DND-41 (cell line): Measurements from ENCODE around the gene LCN15.

ENCODE experiments used
- ATAC-seq: fragments of 200-7000 bp; cut with Tn5 transposase; 3 replicates; pipeline ENCODE4 v1.9.1; 2021; ENCODE audit warnings: low read depth; ENCODE audit not compliant: insufficient read depth
- DNase-seq: peaks from one replicate; pipeline ENCODE4 v3.0.0-alpha.2; 2020
- H2AFZ ChIP-seq: 2 replicates; pipeline ENCODE4 v1.6.0; 2012; ENCODE audit warnings: low read depth, low read length
- H3K27ac ChIP-seq: 2 replicates; pipeline ENCODE4 v1.5.1; 2012; ENCODE audit warnings: low read length, inconsistent platforms
- H3K27me3 ChIP-seq: fragments of 200-600 bp; sonication (generic); 2 replicates; pipeline ENCODE4 v1.6.0; 2012; ENCODE audit warnings: low read length, mild to moderate bottlenecking, inconsistent platforms; ENCODE audit not compliant: insufficient read depth, poor library complexity
- H3K36me3 ChIP-seq: 2 replicates; pipeline ENCODE4 v1.5.1; 2012; ENCODE audit warnings: low read length, inconsistent platforms; ENCODE audit not compliant: insufficient read depth
- H3K4me1 ChIP-seq: 2 replicates; pipeline ENCODE4 v1.5.1; 2012; ENCODE audit warnings: mild to moderate bottlenecking, low read length; ENCODE audit not compliant: insufficient read depth
- H3K4me2 ChIP-seq: 2 replicates; pipeline ENCODE4 v1.6.0; 2012; ENCODE audit warnings: mild to moderate bottlenecking, moderate library complexity, low read length, inconsistent platforms; ENCODE audit not compliant: insufficient read depth
- H3K4me3 ChIP-seq, 2 experiments: fragments of 200-600 bp in 1 of 2; shearing (Covaris generic) in 1 of 2; 2 replicates each; pipeline ENCODE4 v1.5.1; 2012 to 2016; ENCODE audit warnings: inconsistent platforms in 2 of 2, low read length in 2 of 2, mild to moderate bottlenecking in 2 of 2, low read depth in 1 of 2, moderate library complexity in 1 of 2
- H3K79me2 ChIP-seq: 2 replicates; pipeline ENCODE4 v1.6.0; 2012; ENCODE audit warnings: low read length, inconsistent platforms; ENCODE audit not compliant: insufficient read depth
- H3K9ac ChIP-seq: 2 replicates; pipeline ENCODE4 v1.6.0; 2012; ENCODE audit warnings: low read depth, mild to moderate bottlenecking, inconsistent platforms, low read length, moderate library complexity
- H3K9me3 ChIP-seq: 2 replicates; pipeline ENCODE4 v1.5.1; 2012; ENCODE audit warnings: low read length, moderate library complexity, mild to moderate bottlenecking, inconsistent platforms; ENCODE audit not compliant: insufficient read depth, severe bottlenecking
- H4K20me1 ChIP-seq: 2 replicates; pipeline ENCODE4 v1.6.0; 2012; ENCODE audit warnings: low read length; ENCODE audit not compliant: insufficient read depth
- EZH2 ChIP-seq: IDR thresholded peaks from 3 replicates; pipeline ENCODE4 v1.6.1; 2012; ENCODE audit warnings: borderline replicate concordance, low read depth, mild to moderate bottlenecking, moderate library complexity, low read length, inconsistent platforms; ENCODE audit not compliant: severe bottlenecking
- TF ChIP-seq, protein P1 (sequence below): IDR thresholded peaks from 2 replicates; pipeline ENCODE4 v1.5.1; 2012; ENCODE audit warnings: borderline replicate concordance, low read length, moderate library complexity, mild to moderate bottlenecking; ENCODE audit not compliant: poor library complexity, severe bottlenecking; ENCODE audit errors: extremely low read depth

Gene LCN15

DNA sequence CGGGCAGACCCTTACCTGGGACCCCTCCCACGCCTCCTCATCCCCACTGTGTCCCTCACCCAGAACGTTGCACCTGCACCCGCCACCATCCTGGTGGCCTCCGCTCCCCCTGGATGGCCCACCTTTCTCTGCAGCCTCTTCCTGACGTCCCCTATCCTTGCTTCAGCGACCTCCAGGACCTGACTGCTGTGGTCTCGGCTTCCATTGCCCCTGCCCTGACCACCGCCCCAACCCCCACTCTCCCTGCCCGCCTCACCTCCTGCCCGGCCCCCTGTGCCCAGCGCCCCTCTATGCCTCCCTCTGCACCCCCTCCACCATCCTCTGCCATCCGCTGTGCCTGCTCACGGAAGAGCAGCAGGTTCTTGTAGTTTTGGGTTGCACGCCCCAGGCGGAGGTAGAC lies 23.8 kb downstream of the LCN15 start:
- H3K4me1 ChIP-seq, result peaks cover 4% of the 10 kb centered on the region; the same call in 1 of the 2 replicates

DNA sequence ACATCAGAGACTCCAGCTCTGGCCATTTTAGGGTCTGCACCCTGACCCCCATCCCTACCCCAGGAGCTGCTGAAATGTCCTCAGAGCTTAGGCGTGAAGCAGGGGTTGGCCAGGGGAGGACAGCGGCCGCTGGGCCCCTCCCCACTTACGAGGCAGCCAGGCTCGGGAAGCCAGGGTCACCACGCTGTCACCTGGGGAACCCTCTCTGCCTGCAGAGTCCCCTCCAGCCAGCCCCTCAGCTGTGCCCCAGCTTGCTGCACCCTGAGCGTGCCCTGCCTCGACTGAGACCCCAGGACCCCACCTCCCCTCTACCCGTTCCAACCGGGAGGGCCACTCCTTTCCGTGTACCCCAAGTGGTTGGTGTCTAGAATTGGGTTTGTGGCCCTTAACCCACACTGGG lies 24.2 kb downstream of the LCN15 start:
- DNase-seq, result no peak
- Histone ChIP-seq H3K9me3 (no peaks in the 10 kb centered on the region), H3K9ac (no peak overlapping the region), H3K79me2 (no peaks in the 10 kb centered on the region), H2AFZ (no peak overlapping the region), H3K36me3 (no peaks in the 10 kb centered on the region), H4K20me1 (no peaks in the 10 kb centered on the region; the same call in 1 of the 2 replicates), H3K4me3 (no peak overlapping the region), H3K27ac (no peak overlapping the region), H3K4me1 (peaks cover 4% of the 10 kb centered on the region; the same call in 1 of the 2 replicates), H3K4me2 (no peak overlapping the region), H3K27me3 (peaks cover 7% of the 10 kb centered on the region)
- no peak for ATAC-seq
- TF ChIP-seq, protein P1, sequence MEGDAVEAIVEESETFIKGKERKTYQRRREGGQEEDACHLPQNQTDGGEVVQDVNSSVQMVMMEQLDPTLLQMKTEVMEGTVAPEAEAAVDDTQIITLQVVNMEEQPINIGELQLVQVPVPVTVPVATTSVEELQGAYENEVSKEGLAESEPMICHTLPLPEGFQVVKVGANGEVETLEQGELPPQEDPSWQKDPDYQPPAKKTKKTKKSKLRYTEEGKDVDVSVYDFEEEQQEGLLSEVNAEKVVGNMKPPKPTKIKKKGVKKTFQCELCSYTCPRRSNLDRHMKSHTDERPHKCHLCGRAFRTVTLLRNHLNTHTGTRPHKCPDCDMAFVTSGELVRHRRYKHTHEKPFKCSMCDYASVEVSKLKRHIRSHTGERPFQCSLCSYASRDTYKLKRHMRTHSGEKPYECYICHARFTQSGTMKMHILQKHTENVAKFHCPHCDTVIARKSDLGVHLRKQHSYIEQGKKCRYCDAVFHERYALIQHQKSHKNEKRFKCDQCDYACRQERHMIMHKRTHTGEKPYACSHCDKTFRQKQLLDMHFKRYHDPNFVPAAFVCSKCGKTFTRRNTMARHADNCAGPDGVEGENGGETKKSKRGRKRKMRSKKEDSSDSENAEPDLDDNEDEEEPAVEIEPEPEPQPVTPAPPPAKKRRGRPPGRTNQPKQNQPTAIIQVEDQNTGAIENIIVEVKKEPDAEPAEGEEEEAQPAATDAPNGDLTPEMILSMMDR, result no peak
- no peak for TF ChIP-seq EZH2

More for the DNA sequence above, 23.8 kb downstream of the LCN15 start:
- peaks cover 7% of the 10 kb centered on the region for H3K27me3 ChIP-seq
- no peak overlapping the region for H3K4me3 ChIP-seq
- no peak overlapping the region for H2AFZ ChIP-seq
- no peaks in the 10 kb centered on the region for H3K36me3 ChIP-seq
- H3K27ac ChIP-seq, result no peak overlapping the region
- H3K4me2 ChIP-seq, result no peak overlapping the region
- no peak overlapping the region for H3K9ac ChIP-seq
- no peak for TF ChIP-seq EZH2
- TF ChIP-seq, protein P1, result no peak
- DNase-seq (no peak), ATAC-seq (no peak)
- no peaks in the 10 kb centered on the region; the same call in 1 of the 2 replicates for H4K20me1 ChIP-seq
- no peaks in the 10 kb centered on the region for H3K9me3 ChIP-seq
- H3K79me2 ChIP-seq, result no peaks in the 10 kb centered on the region

DNA sequence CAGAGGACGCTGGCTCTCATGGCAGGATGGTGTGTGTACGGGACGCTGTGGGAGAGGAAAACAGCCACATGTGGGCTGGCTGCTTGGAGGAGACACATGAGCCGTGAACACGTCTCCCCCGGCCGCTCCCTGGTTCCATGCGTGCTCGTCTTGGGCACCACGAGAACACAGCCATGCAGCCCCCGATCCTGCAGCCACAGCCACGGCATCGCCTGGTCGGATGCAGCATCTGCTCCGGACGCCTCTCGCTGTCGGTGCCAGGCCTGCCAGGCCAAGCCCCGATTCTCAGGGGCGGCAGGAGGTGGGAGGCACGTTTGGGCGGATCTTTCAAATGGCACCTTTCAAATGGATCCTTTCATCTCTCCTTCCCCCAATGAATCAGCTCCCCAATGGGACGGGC lies 24.8 kb downstream of the LCN15 start:
- H4K20me1 ChIP-seq, result no peaks in the 10 kb centered on the region; the same call in 1 of the 2 replicates
- no peak overlapping the region for H3K4me3 ChIP-seq
- no peak for ATAC-seq
- no peaks in the 10 kb centered on the region for H3K79me2 ChIP-seq
- H3K4me1 ChIP-seq, result peaks cover 4% of the 10 kb centered on the region; the same call in 1 of the 2 replicates
- H3K9ac ChIP-seq, result no peak overlapping the region
- H3K27ac ChIP-seq, result no peak overlapping the region
- H3K4me2 ChIP-seq, result no peak overlapping the region
- no peak overlapping the region for H2AFZ ChIP-seq
- no peaks in the 10 kb centered on the region for H3K9me3 ChIP-seq
- DNase-seq, result no peak
- no peaks in the 10 kb centered on the region for H3K36me3 ChIP-seq
- no peak for TF ChIP-seq EZH2
- TF ChIP-seq, protein P1, result no peak
- H3K27me3 ChIP-seq, result peaks cover 7% of the 10 kb centered on the region
